ENCODE measurements around the gene FAH. TPM values are rescaled to one million over a fixed set of nuclear protein-coding genes. Genes with fewer than 3 reads are reported as not detected.

Gene FAH
- total and polyA plus RNA-seq, 9 of the 15 experiments (the other 6 are each of a cell fraction or from before 2014, with no cell fraction given) = 66.8 to 310 (median 103) TPM

DNA sequence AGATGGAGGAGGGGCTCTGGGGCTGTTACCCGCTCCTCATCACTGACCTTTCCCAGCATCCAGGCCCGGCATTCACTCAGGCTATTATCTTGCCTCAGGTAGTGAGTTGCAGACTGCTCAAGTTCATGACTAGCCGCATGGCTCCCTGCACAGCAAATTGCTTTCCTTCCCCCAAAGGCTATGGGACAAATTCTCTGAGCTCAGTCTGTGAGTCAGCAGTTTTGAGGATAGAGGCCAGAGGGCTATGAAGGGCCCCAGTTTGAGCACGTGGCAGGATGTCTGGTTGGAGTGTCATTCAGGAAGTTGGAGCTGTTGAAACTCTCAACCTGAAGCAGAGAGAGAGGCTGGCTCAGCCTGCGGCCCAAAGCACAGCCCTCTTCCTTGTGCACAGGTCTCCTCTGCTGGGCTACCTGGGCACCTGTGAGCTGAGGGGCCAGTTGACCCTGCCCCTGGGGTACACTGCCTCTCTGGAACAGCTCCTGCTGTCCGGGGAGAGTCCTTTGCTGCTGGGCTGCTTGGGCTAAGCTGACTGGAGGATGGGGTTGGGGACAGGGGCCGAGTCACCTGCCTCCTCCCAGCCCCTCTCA, 7.9 kb downstream of the FAH start (continued):
- TF ChIP-seq HNRNPK (IDR thresholded peaks at IDR 0.05; ENCODE audit: low read depth, low read length, poor library complexity, severe bottlenecking) (no peak), ZNF324 (CRISPR knock-in tag; IDR thresholded peaks at IDR 0.05) (peak; percentile 30; the same call in 1 of the 2 replicates), SLC30A9 (CRISPR knock-in tag; IDR thresholded peaks at IDR 0.05) (no peak), NCOR1 (IDR thresholded peaks at IDR 0.05) (peak; percentile 49; the same call in 1 of the 2 replicates), DIDO1 (tag; IDR thresholded peaks at IDR 0.05; ENCODE audit: low read depth) (no peak), ZNF77 (CRISPR knock-in tag; IDR thresholded peaks at IDR 0.05) (no peak), SMARCA4 (IDR thresholded peaks at IDR 0.05) (peak; percentile 64), ZNF717 (CRISPR knock-in tag; IDR thresholded peaks at IDR 0.05) (no peak), RNF2 (IDR thresholded peaks at IDR 0.05) (peak; percentile 85)
- TF ChIP-seq, protein P1, sequence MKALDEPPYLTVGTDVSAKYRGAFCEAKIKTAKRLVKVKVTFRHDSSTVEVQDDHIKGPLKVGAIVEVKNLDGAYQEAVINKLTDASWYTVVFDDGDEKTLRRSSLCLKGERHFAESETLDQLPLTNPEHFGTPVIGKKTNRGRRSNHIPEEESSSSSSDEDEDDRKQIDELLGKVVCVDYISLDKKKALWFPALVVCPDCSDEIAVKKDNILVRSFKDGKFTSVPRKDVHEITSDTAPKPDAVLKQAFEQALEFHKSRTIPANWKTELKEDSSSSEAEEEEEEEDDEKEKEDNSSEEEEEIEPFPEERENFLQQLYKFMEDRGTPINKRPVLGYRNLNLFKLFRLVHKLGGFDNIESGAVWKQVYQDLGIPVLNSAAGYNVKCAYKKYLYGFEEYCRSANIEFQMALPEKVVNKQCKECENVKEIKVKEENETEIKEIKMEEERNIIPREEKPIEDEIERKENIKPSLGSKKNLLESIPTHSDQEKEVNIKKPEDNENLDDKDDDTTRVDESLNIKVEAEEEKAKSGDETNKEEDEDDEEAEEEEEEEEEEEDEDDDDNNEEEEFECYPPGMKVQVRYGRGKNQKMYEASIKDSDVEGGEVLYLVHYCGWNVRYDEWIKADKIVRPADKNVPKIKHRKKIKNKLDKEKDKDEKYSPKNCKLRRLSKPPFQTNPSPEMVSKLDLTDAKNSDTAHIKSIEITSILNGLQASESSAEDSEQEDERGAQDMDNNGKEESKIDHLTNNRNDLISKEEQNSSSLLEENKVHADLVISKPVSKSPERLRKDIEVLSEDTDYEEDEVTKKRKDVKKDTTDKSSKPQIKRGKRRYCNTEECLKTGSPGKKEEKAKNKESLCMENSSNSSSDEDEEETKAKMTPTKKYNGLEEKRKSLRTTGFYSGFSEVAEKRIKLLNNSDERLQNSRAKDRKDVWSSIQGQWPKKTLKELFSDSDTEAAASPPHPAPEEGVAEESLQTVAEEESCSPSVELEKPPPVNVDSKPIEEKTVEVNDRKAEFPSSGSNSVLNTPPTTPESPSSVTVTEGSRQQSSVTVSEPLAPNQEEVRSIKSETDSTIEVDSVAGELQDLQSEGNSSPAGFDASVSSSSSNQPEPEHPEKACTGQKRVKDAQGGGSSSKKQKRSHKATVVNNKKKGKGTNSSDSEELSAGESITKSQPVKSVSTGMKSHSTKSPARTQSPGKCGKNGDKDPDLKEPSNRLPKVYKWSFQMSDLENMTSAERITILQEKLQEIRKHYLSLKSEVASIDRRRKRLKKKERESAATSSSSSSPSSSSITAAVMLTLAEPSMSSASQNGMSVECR (CRISPR knock-in tag; IDR thresholded peaks at IDR 0.05) = no peak
- TF ChIP-seq, protein P2, sequence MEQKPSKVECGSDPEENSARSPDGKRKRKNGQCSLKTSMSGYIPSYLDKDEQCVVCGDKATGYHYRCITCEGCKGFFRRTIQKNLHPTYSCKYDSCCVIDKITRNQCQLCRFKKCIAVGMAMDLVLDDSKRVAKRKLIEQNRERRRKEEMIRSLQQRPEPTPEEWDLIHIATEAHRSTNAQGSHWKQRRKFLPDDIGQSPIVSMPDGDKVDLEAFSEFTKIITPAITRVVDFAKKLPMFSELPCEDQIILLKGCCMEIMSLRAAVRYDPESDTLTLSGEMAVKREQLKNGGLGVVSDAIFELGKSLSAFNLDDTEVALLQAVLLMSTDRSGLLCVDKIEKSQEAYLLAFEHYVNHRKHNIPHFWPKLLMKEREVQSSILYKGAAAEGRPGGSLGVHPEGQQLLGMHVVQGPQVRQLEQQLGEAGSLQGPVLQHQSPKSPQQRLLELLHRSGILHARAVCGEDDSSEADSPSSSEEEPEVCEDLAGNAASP (IDR thresholded peaks at IDR 0.05) = no peak
- TF ChIP-seq, protein P3, sequence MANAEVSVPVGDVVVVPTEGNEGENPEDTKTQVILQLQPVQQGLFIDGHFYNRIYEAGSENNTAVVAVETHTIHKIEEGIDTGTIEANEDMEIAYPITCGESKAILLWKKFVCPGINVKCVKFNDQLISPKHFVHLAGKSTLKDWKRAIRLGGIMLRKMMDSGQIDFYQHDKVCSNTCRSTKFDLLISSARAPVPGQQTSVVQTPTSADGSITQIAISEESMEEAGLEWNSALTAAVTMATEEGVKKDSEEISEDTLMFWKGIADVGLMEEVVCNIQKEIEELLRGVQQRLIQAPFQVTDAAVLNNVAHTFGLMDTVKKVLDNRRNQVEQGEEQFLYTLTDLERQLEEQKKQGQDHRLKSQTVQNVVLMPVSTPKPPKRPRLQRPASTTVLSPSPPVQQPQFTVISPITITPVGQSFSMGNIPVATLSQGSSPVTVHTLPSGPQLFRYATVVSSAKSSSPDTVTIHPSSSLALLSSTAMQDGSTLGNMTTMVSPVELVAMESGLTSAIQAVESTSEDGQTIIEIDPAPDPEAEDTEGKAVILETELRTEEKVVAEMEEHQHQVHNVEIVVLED (CRISPR knock-in tag; IDR thresholded peaks at IDR 0.05) = peak; percentile 38; the same call in 1 of the 2 replicates
- TF ChIP-seq, protein P4, sequence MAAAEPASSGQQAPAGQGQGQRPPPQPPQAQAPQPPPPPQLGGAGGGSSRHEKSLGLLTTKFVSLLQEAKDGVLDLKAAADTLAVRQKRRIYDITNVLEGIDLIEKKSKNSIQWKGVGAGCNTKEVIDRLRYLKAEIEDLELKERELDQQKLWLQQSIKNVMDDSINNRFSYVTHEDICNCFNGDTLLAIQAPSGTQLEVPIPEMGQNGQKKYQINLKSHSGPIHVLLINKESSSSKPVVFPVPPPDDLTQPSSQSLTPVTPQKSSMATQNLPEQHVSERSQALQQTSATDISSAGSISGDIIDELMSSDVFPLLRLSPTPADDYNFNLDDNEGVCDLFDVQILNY (CRISPR knock-in tag; IDR thresholded peaks at IDR 0.05) = no peak
- TF ChIP-seq, protein P5, sequence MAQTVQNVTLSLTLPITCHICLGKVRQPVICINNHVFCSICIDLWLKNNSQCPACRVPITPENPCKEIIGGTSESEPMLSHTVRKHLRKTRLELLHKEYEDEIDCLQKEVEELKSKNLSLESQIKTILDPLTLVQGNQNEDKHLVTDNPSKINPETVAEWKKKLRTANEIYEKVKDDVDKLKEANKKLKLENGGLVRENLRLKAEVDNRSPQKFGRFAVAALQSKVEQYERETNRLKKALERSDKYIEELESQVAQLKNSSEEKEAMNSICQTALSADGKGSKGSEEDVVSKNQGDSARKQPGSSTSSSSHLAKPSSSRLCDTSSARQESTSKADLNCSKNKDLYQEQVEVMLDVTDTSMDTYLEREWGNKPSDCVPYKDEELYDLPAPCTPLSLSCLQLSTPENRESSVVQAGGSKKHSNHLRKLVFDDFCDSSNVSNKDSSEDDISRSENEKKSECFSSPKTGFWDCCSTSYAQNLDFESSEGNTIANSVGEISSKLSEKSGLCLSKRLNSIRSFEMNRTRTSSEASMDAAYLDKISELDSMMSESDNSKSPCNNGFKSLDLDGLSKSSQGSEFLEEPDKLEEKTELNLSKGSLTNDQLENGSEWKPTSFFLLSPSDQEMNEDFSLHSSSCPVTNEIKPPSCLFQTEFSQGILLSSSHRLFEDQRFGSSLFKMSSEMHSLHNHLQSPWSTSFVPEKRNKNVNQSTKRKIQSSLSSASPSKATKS (CRISPR knock-in tag; IDR thresholded peaks at IDR 0.05) = no peak; the same call in 1 of the 2 replicates
- TF ChIP-seq, protein P6, sequence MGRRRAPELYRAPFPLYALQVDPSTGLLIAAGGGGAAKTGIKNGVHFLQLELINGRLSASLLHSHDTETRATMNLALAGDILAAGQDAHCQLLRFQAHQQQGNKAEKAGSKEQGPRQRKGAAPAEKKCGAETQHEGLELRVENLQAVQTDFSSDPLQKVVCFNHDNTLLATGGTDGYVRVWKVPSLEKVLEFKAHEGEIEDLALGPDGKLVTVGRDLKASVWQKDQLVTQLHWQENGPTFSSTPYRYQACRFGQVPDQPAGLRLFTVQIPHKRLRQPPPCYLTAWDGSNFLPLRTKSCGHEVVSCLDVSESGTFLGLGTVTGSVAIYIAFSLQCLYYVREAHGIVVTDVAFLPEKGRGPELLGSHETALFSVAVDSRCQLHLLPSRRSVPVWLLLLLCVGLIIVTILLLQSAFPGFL (CRISPR knock-in tag; IDR thresholded peaks at IDR 0.05) = no peak
- TF ChIP-seq, protein P7, sequence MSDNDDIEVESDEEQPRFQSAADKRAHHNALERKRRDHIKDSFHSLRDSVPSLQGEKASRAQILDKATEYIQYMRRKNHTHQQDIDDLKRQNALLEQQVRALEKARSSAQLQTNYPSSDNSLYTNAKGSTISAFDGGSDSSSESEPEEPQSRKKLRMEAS (CRISPR knock-in tag; IDR thresholded peaks at IDR 0.05) = peak; percentile 96

All from K562 (cell line).